Common myeloid progenitor, CD34-positive (primary cell): ENCODE data around the gene HOXA4.

ENCODE experiments used
- CTCF ChIA-PET: fragments of 350-600 bp; sonication (Branson Sonifier 250); formaldehyde crosslinking; loops from one replicate; lab custom pipeline; 2021; ENCODE audit warnings: antibody characterized with exemption; lab: Charles Lee
- POLR2A ChIA-PET: fragments of 350-600 bp; sonication (Branson Sonifier 250); formaldehyde crosslinking; loops from one replicate; lab custom pipeline; 2021; ENCODE audit warnings: antibody characterized with exemption; lab: Charles Lee
- DNase-seq, 3 donors: peaks; one replicate each; pipeline versions ENCODE4 v3.0.0 to v3.0.0-alpha.2; 2013
- H3K27ac ChIP-seq, 2 experiments: 1 replicate in 1 of 2; 2 replicates in 1 of 2; pipeline ENCODE4 v1.7.0; 2013; ENCODE audit warnings: inconsistent platforms in 2 of 2, low read length in 2 of 2, mild to moderate bottlenecking in 2 of 2, low read depth in 1 of 2, moderate library complexity in 1 of 2; ENCODE audit not compliant: severe bottlenecking in 2 of 2, insufficient read depth in 1 of 2, poor library complexity in 1 of 2
- H3K27me3 ChIP-seq, 5 experiments: replicated peaks in 2 of 5; 1 replicate in 3 of 5; 2 replicates in 2 of 5; pipeline versions ENCODE4 v1.6.1 to v1.7.0; 2013; ENCODE audit warnings: low read length in 4 of 5, mild to moderate bottlenecking in 2 of 5, moderate library complexity in 2 of 5, inconsistent platforms in 1 of 5; ENCODE audit not compliant: insufficient read depth in 5 of 5, control insufficient read depth in 4 of 5
- H3K36me3 ChIP-seq, 4 experiments: 1 replicate in 2 of 4; 2 replicates in 2 of 4; pipeline versions ENCODE4 v1.6.1 to v1.7.0; 2013; ENCODE audit warnings: low read length in 3 of 4, control low read depth in 1 of 4, mild to moderate bottlenecking in 1 of 4; ENCODE audit not compliant: control insufficient read depth in 4 of 4, insufficient read depth in 4 of 4
- H3K4me1 ChIP-seq, 4 experiments: 1 replicate in 3 of 4; 2 replicates in 1 of 4; pipeline versions ENCODE4 v1.6.1 to v1.7.1; 2013; ENCODE audit warnings: low read length in 3 of 4, mild to moderate bottlenecking in 3 of 4, control low read depth in 1 of 4, inconsistent platforms in 1 of 4, moderate library complexity in 1 of 4; ENCODE audit not compliant: control insufficient read depth in 4 of 4, insufficient read depth in 4 of 4; ENCODE audit errors: control extremely low read depth in 1 of 4
- H3K4me3 ChIP-seq, 7 experiments: 1 replicate in 4 of 7; 2 replicates in 3 of 7; pipeline versions ENCODE4 v1.5.1 to v1.7.0; 2013; ENCODE audit warnings: mild to moderate bottlenecking in 7 of 7, low read length in 6 of 7, moderate library complexity in 6 of 7, inconsistent platforms in 2 of 7, low read depth in 2 of 7, control low read depth in 1 of 7; ENCODE audit not compliant: insufficient read depth in 4 of 7, control insufficient read depth in 1 of 7; ENCODE audit errors: extremely low read depth in 1 of 7
- H3K9me3 ChIP-seq, 5 experiments: 1 replicate in 4 of 5; 2 replicates in 1 of 5; pipeline versions ENCODE4 v1.6.1 to v1.7.1; 2013; ENCODE audit warnings: low read length in 4 of 5, mild to moderate bottlenecking in 2 of 5, inconsistent platforms in 1 of 5, low read depth in 1 of 5, moderate library complexity in 1 of 5; ENCODE audit not compliant: control insufficient read depth in 4 of 5, insufficient read depth in 2 of 5; ENCODE audit errors: control extremely low read depth in 1 of 5
- WGBS: methylation state at CpG from one replicate; pipeline ENCODE4 v1.1.5; 2013; ENCODE audit not compliant: insufficient coverage; 5-methylcytosine and 5-hydroxymethylcytosine counted together

The HOXA4 gene

DNA sequence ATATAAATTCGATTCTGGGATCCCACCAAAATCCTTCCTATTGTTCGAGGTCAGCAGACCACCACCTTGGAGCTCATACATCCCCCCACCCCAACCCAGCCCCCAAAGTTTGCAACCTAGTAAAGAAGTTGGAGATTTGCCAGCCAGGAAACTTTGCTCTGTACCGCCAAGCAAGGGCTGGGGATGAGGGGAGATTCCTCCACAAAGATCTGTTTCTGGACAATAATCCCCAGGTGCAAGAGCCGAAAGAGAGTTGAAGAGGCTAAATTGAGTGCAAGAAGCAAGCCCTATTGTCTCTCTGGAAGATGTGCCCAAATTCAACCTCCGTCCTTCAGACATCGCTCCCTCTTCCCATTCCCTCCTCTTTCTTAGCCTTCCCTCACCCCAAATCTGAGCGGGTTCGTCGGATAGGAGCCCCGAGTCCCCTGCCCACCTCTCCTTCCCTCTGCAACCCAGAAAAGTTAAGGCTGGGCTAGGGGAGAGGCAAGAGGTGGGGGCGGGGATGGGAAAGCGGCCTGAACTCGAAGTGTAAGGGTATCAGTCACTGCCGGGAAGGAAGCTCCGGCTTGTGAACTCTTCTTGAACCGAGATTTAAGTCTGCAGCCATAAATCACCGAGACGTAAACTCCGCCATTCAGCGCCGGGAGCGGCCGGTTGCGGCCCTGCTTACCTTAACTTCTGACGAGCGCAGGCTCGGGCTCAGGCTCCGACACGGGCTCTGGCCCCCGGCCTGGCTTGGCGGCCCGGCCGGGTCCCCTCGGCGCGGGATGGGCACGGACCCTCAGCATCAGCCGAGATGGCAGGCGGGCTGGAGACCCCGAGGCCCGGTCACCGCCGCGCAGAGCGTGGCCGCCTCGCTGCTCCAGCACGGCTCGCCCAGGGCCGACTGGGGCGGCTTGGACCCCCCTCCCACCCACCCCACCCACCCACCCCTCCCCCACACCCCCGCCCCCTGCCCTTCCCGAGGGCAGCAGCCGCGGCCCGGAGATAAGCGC, 17.3 kb downstream of the HOXA4 start:
- 92% methylated on average over 30 of the region's 57 CpGs for WGBS
- CTCF ChIA-PET = no interaction called here
- POLR2A ChIA-PET = interaction anchor here (0.7 kb wide), 1 partner anchor 31 kb away, joined by 3 read pairs; no protein-coding TSS in a partner anchor
- Histone ChIP-seq H3K36me3 (peaks cover 7 to 76% (median 63%) of the 10 kb centered on the region in 4 experiments), H3K27ac (no peak overlapping the region), H3K4me1 (no peaks in the 10 kb centered on the region), H3K4me3 (no peak overlapping the region), H3K27me3 (no peaks in the 10 kb centered on the region), H3K9me3 (no peaks in the 10 kb centered on the region)
- DNase-seq = no peak

DNA sequence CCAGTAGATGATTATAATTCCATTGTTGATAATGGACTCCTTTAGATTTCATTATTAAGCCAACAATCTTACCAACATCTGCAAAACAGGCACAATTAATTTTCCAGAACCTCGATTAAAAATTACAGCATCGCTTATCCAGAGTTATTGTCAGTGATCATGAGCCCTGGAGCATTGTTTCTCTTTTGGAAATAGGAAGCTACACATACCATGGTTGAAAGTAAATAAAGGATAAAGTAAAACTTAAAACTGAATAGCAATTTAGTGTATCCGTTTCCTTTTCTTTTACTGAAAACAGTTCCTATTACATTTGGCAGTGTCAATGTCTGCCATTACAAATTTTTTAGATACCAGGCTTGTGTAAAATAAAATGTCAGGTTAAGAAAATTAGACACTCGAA, 18.2 kb downstream of the HOXA4 start:
- Histone ChIP-seq H3K9me3 (no peaks in the 10 kb centered on the region), H3K36me3 (peaks cover 9 to 76% (median 61%) of the 10 kb centered on the region in 4 experiments), H3K27ac (no peak overlapping the region), H3K4me3 (no peak overlapping the region), H3K4me1 (no peaks in the 10 kb centered on the region), H3K27me3 (no peaks in the 10 kb centered on the region)
- ChIA-PET CTCF (no interaction called here), POLR2A (interaction anchor here (0.7 kb wide), 1 partner anchor 32 kb away, joined by 3 read pairs; no protein-coding TSS in a partner anchor)
- DNase-seq = no peak
- 88% methylated on average over 1 of the region's 4 CpGs for WGBS

- Histone ChIP-seq H3K4me3 (no peak overlapping the region), H3K27ac (no peak overlapping the region), H3K9me3 (no peaks in the 10 kb centered on the region), H3K4me1 (no peaks in the 10 kb centered on the region), H3K36me3 (peaks cover 9 to 71% (median 57%) of the 10 kb centered on the region in 4 experiments), H3K27me3 (no peaks in the 10 kb centered on the region)
- ChIA-PET CTCF (no interaction called here), POLR2A (no interaction called here)
- no peak for DNase-seq
- WGBS = no CpG with 5 or more reads among the region's 4 CpGs
Measured at GRCh38 chr7:27111751-27112277, 18.7 kb downstream of the HOXA4 start.

DNA sequence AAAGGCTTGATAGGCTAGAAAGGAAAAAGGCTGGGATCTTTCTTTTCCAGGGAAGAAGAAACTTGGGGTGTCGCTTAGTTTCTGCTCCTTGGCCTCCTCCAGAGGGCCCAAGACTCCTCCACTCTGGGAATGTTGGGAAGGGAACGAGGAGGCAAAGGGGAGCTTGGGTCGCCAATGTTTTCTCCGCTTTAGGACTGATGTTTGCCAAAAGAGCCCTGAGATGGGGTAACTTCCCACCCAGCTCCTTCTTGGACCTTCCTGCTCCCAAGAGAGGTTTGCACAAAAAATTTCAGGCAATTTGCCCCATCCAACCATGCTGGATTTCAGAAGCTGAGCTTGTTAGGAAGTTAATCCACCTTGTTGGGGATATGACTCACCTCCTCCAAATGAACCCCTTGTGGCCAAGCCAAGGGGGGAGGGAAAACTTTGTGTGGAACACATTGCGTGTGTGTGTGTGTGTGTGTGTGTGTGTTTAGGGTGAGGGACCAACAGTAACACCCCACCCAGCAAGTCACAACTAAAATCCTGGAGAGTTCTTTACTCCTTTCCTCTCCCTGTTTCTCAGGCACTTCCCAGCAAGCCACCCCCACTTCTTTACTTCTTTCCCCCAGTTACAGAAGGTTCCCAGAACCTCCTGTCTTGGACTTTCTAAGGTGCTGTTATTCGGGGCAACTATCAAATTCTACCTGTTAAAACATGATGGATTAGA, 19.4 kb downstream of the HOXA4 start:
- POLR2A ChIA-PET = interaction anchor here (0.6 kb wide), 1 partner anchor 30 kb away, joined by 3 read pairs; no protein-coding TSS in a partner anchor
- peaks cover 0 to under 1% (median 0%) of the 10 kb centered on the region in 5 experiments for H3K27me3 ChIP-seq
- no peak overlapping the region for H3K27ac ChIP-seq
- 97% methylated on average over 3 of the region's 6 CpGs for WGBS
- no peaks in the 10 kb centered on the region for H3K9me3 ChIP-seq
- DNase-seq = no peak
- H3K36me3 ChIP-seq = peaks cover 9 to 72% (median 56%) of the 10 kb centered on the region in 4 experiments
- no peaks in the 10 kb centered on the region for H3K4me1 ChIP-seq
- H3K4me3 ChIP-seq = no peak overlapping the region
- CTCF ChIA-PET = interaction anchor here (1.8 kb wide), 1 partner anchor 256 kb away, joined by 3 read pairs; no protein-coding TSS in a partner anchor

DNA sequence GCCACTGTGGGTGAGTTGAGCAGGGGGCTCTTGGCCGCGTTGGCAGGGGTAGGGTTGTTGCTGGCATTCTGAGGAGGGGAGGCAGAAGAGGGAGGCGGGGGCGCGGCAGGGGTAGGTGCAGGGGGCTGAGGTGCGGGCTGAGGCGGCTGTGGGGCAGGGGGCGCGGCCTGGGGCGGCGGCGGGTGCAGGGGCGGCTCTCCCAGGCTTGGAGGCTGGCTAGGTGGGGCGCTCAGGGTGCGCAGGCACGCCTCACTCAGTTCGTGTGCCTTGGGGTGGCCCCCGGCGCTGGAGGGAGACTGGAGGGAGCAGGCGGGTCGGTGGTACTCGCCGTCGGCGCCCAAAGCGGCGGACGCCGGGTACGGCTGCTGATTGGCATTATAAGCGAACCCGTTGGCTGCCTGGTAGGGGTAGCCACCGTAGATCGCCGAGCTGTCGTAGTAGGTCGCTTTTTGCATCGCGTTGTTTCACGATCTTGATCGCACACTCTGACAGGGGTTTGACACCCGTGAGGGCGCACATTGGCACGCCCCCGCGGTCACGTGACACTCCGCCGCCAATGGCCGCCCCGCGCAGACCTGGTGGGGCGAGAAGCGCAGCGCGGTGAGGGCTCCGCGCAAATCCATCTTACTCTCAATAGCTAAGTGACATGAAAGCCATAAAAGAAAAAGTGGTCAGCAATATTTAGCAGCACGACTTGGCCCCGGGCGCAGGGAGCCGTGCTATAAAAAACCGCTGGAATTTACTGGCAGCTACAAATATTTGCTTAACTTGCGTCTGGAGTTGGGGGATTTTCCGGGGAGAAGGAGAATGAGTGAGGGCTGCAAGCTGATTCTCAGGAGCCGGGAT, 20.1 kb downstream of the HOXA4 start:
- DNase-seq = no peak
- ChIA-PET CTCF (interaction anchor here (1.8 kb wide), 1 partner anchor 256 kb away, joined by 3 read pairs; no protein-coding TSS in a partner anchor), POLR2A (interaction anchor here (0.6 kb wide), 1 partner anchor 31 kb away, joined by 3 read pairs; no protein-coding TSS in a partner anchor)
- H3K9me3 ChIP-seq = no peaks in the 10 kb centered on the region
- peaks cover 0 to 5% (median 0%) of the 10 kb centered on the region in 5 experiments for H3K27me3 ChIP-seq
- peaks cover 9 to 68% (median 50%) of the 10 kb centered on the region in 4 experiments for H3K36me3 ChIP-seq
- no peaks in the 10 kb centered on the region for H3K4me1 ChIP-seq
- H3K4me3 ChIP-seq = no peak overlapping the region
- no peak overlapping the region for H3K27ac ChIP-seq
- 96% methylated on average over 62 of the region's 66 CpGs for WGBS

DNA sequence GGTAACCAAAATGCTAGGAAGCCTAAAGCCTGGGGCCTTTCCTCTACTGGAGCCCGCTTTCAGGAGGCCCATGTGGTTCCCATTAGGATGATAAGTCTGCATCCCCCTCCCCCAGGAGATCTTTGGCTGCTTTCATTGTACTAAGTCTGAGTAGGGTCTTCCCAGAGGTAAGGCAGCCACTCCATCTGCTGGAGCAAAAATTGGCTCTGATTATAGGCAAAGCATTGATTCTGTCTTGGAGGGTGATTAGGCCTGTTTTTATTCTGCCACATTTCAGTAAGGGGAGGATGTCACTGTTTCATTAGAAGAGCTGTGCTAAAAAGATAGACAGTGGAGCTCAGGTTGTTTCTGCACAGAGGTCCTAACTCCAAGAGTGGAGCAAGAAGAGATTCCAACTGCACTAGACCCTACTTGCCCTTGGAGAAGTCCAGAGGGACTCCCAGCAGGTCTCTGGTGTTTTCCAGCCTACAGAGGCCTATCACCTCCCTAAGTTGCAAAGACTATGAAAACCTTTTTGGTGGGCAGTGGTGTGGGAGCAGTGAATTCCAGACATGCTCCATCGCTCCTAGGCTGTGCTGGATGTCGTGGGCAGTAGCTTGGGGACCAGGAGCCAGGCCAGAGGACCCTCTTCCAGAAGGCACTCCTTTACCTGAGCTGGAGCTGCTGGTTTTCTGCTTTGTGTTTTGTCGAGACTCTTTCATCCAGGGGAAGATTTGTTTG, 20.9 kb downstream of the HOXA4 start:
- CTCF ChIA-PET = interaction anchor here (1.8 kb wide), 1 partner anchor 255 kb away, joined by 3 read pairs; no protein-coding TSS in a partner anchor
- POLR2A ChIA-PET = no interaction called here
- WGBS = 100% methylated on average over 4 of the region's 4 CpGs
- Histone ChIP-seq H3K27ac (no peak overlapping the region), H3K4me1 (no peaks in the 10 kb centered on the region), H3K4me3 (no peak overlapping the region), H3K9me3 (no peaks in the 10 kb centered on the region), H3K36me3 (peaks cover 5 to 65% (median 45%) of the 10 kb centered on the region in 4 experiments), H3K27me3 (peaks cover 0 to 13% (median 1%) of the 10 kb centered on the region in 5 experiments)
- no peak for DNase-seq
